Posterior cingulate gyrus (tissue), 11 donors: ENCODE data around the gene POLRMT.

Experiments
- DNase-seq, 10 donors: peaks; one replicate each; pipeline versions ENCODE4 v3.0.0 to v3.0.0-alpha.2; 2020 to 2021; ENCODE audit warnings: mixed read lengths in 3 of 10
- intact Hi-C: fragments of 100-400 bp; cut with DNase I; formaldehyde crosslinking; loops from one replicate; pipeline ENCODE4 v1.15.1; 2023

POLRMT gene

DNA sequence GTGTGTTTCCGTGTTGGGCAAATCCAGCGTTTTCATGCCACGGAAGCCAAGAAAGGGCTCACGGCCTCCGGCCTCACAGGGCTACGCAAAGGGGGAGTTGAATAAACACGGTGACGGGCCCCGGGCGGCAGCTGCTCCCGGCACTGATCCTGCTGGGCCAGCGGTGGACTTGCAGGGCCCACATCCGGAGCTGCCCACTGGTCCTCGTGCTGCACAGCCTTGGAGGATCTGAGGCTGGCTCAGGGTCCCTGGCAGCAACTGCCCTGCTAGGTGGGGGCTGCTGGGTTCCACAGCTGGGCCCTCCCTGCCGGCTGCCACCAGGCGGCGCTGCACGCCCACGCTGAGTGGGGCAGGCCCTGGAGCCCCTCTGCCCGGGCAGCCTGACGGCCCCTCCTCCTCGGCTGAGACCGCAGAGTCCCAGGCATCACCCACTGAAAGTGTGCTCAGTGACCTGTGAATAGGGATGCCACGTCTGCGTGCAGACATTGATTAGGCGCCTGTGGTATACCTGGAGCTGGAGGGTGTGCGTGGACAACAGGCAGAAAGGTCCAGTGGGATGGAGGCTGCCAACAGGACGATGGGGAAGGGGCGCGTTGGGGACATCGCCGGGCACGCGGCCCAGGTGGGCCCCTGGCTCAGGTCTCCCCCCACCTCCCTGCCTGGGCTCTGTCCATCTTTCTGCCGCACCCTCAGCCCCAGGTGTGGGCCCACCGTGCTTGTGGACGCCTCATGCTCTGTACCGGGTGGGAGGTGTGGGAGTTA lies 48.9 kb downstream of the POLRMT start:
- peak in 7 of 10 donors; percentile 58 to 96 (median 68) for DNase-seq
- intact Hi-C loops, result loop anchor here (5.0 kb wide), 1 partner anchor 148 kb away; no protein-coding TSS in a partner anchor

DNA sequence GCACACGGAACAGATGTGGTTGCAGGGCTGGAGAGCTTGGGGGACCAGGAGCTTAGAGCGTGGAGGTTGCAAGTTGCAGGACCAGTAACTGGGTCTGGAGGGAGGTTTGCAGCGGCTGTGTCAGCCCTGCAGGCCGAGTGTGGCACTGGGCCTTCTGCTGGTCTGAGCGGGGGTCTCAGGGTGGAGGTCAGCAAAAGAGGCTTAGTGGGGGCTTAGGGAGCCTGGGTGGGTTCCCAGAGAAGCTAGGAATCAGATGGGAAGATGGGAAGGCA lies 49.4 kb downstream of the POLRMT start:
- DNase-seq, result no peak
- intact Hi-C loops, result no loop called here

DNA sequence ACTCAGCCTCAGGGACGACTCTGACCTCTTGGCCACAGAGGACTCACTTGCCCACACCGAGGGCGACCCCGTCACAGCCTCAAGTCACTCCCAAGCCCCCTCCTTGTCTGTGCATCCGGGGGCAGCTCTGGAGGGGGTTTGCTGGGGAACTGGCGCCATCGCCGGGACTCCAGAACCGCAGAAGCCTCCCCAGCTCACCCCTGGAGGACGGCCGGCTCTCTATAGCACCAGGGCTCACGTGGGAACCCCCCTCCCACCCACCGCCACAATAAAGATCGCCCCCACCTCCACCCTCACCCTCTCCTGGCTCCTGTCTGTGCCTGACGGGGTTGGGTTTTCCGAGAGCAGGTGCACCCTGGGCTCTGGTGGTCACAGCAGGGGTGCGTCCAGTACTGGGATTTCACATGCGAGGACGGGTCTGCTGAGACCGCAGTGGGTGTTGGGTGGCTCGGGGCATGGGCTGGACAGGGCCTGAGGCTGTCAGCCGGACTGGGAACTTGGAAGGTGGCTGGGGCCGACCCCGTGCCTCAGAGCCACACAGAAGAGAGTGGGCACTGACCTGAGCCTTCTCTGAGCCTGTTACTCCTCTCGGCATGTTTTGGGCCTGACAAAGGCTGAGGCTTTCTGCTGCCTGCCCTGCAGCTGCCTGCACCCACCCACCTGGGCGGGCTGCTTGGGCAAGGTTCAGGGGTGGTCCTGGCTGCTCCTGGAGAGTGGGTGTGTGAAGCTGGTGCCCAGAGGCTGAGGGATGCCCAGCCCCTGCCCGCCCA lies 50.0 kb downstream of the POLRMT start:
- intact Hi-C loops, result no loop called here
- DNase-seq, result peak in 1 of 10 donors; percentile 82

DNA sequence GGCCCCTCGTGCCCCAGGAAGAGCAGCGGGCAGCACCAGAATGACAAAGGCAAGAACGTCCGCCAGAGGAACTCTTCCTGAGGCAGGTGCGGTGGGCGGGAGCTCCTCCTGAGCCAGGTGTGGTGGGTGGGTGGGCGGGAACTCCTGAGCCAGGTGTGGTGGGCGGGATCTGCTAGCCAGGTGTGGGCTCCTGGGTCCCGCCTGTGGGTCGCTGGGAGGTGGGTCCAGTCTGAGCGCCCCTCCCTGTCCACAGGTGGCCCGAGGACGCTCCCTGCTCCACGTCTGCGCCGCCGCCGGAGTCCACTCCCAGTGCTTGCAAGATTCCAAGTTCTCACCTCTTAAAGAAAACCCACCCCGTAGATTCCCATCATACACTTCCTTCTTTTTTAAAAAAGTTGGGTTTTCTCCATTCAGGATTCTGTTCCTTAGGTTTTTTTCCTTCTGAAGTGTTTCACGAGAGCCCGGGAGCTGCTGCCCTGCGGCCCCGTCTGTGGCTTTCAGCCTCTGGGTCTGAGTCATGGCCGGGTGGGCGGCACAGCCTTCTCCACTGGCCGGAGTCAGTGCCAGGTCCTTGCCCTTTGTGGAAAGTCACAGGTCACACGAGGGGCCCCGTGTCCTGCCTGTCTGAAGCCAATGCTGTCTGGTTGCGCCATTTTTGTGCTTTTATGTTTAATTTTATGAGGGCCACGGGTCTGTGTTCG lies 50.7 kb downstream of the POLRMT start:
- no peak for DNase-seq
- intact Hi-C loops, result no loop called here

DNA sequence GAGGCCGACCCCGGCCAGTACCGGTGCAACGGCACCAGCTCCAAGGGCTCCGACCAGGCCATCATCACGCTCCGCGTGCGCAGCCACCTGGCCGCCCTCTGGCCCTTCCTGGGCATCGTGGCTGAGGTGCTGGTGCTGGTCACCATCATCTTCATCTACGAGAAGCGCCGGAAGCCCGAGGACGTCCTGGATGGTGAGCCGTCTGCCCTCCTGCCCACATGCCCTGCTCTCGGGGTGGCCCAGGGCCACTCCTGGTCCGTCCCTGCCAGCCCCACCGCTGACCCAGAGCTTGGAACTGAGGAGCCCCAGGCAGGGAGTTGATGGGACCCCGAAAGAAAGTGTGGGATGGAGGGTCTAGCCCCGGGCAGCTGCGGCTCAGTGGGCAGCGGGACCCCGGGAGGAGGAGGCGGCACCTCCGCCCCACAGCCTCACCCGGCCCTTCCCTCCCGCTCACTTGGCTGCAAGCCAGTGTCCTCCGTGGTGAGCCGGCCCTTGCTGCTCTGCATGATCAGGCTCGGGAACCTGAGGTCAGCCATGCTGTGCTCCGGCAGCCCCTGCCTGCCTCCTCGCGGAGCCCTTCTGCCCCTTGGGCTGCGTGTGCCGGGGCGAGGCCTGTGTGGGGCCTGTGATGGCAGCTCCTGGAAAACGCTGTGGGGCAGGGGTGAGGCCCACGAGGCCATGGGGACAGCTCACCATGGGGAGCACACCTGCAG lies 51.8 kb downstream of the POLRMT start:
- DNase-seq, result peak in 1 of 10 donors; percentile 19
- intact Hi-C loops, result no loop called here

DNA sequence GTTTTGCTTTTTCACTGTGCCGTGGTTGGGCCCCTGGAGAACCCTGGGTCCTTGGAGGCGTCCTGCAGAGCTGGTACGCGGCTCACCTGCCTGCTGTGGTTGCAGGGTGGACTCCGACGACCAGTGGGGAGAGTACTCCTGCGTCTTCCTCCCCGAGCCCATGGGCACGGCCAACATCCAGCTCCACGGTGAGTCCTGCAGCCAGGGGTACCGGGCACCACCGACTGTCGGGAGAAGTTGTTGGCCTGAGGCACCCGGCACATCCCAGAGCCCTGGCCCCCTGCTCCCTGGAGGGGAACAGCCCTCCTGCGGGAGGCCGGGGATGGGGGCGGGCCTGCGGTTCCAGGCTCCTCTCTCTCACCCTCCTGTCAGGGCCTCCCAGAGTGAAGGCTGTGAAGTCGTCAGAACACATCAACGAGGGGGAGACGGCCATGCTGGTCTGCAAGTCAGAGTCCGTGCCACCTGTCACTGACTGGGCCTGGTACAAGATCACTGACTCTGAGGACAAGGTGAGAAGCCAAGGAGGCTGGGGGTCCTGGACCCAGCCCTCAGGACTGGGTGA lies 53.0 kb downstream of the POLRMT start:
- DNase-seq, result no peak
- intact Hi-C loops, result no loop called here

DNA sequence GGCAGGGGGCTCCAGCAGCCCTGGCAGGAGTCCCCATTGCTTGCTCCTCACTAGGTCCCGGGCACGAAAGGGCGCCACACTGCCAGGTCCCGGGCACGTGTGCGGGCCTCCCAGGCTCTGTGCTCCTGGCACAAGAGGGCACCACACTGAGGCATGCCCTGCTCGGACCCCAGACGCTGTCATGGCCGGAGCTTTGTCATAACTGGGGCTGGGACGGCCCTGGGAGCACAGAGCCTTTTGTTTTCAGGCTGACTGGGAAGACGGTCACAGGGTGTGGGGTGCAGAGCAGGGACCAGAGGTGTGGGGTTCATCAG lies 53.5 kb downstream of the POLRMT start:
- intact Hi-C loops, result no loop called here
- DNase-seq, result peak in 1 of 10 donors; percentile 66

DNA sequence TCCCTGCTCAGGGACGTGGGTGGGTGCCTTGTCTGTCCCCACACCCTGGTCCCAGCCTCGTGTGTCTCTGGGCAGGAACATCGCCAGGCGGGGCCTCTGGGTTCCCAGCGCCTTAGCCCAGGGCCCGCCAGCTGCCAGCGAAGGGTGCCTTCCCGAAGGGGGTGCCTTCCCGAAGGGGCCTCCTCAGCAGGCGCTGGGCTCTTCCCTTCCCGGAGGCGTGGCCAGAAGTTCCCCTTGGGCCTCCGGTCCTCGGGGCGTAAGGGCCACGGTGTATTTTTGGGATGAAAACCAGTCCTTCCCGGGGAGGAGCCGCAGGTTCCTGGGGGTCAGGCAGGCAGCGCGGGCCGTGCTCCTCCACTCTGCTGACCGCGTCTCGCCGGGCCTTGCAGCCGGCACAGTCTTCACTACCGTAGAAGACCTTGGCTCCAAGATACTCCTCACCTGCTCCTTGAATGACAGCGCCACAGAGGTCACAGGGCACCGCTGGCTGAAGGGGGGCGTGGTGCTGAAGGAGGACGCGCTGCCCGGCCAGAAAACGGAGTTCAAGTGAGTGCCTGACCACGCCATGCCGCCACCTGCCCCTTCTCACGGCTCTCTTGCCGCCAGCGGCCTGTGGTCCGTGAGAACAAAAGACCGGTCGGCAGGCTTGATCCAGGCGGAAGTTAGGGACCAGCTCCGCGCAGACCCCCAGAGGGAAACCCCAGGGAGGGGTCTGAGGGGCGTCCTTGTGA lies 54.1 kb downstream of the POLRMT start:
- intact Hi-C loops, result no loop called here

DNA sequence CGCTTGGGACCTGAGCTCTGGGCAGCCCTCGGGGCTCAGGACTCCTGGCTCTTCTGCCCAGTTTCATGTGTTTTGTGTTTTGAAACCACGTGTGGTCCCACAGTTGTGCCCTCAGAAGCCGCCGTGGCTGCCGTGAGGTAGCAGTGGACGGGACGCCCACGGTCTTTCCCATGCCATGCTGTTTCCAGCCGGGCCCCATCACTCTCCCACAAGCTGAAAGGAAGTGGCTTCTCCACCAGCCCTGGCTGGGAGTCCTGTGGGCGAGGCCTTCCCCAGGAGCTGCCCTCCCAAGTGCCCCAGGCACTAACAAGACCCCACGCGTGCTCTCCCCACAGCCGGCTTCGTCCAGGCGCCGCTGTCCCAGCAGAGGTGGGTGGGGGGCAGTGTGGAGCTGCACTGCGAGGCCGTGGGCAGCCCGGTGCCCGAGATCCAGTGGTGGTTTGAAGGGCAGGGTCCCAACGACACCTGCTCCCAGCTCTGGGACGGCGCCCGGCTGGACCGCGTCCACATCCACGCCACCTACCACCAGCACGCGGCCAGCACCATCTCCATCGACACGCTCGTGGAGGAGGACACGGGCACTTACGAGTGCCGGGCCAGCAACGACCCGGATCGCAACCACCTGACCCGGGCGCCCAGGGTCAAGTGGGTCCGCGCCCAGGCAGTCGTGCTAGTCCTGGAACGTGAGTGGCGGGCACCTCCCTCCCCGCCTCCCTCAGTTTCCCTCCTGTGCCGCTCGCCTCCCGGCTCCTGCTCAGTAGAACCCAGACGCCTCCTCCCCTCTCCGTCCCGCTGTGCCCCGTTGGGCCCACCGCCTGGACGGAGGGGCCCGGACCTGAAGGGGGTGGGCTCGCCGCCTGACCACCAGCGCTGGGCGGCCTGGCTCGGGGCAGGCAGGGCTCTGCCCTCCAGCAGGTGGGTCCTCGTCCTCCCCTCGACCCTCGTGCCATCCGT lies 55.6 kb downstream of the POLRMT start:
- intact Hi-C loops, result no loop called here
- DNase-seq, result no peak

More for the DNA sequence above, 54.1 kb downstream of the POLRMT start:
- DNase-seq, result peak in 1 of 10 donors; percentile 75

DNA sequence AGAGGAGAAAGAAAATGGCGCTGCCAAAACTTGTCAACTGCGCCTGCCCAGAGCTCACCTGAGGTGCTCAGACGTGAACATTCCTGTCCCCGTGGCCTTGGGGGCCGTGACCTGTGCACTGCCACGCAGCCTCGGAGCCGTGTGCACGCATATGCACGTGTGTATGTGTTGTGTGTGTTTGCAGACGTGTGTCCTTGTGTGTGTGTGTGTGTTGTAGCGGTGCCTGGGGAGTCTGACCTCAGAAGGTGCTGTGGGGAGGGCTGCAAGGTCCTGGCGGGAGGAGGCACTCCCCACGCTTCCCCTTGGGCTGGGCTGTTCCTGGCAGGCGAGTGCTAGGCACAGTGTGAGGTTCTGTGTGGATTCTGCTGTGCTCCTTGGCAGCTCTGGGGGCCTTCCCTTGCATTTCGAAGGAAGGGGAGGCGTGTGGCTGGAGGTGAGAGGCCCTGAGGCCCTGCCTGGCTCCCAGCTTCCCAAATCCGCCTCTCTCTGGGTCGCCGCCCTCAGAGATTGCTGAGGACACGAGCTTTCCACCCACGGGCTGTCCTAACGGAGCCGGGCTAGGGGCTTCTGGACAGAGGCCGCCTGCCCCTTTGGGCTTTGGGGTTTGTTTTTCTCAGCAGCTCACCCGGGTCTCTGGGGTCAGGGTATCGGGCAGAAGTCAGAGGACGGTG lies 56.4 kb downstream of the POLRMT start:
- no peak for DNase-seq
- intact Hi-C loops, result no loop called here

DNA sequence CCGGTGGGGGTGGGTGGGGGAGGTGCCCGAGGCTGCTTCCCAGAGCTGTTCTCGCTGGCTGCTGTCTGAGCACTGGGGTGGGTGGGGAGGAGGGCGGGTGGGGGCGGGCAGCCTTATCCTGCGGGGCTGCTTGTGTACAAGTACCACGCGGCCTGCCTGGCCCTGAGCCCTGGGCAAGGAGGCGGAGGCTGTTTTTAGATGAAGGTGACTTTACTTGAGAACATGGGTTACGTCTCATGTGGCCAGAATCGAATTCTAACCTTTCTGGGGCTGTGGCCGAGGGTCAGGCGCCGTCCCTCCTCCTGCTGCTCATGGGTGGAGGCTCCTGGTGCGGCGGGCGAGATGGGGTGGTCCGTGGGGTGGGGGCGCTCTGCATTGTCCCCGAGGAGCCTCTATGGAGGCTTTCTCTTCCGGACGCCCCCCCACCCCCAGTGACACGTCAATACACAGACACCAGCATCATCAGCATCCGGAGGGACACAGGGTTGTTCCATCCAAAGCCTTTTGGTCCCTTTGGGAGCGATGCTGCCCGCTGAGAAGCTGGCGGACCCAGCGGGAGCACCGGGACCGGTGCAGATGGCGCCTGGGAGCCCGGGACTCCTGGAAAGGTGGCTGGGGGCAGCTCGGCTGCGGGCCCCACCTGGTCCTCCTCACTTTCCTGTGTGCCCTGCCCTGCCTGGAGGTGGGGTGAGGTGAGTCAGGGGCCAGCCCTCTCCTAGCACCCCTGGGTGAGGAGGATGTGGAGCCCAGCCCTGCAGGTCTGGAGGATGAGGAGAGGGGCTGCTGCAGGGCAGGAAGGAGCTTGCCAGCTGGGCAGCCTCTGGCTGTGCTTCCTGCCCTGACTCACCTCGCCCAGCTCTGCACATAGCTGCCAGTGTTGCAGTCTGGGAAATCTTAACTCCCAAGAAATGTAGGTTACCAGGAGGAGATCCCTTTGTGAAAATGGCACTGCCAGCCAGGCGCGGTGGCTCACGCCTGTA lies 57.5 kb downstream of the POLRMT start:
- peak in 5 of 10 donors; percentile 62 to 93 (median 74) for DNase-seq
- intact Hi-C loops, result no loop called here

DNA sequence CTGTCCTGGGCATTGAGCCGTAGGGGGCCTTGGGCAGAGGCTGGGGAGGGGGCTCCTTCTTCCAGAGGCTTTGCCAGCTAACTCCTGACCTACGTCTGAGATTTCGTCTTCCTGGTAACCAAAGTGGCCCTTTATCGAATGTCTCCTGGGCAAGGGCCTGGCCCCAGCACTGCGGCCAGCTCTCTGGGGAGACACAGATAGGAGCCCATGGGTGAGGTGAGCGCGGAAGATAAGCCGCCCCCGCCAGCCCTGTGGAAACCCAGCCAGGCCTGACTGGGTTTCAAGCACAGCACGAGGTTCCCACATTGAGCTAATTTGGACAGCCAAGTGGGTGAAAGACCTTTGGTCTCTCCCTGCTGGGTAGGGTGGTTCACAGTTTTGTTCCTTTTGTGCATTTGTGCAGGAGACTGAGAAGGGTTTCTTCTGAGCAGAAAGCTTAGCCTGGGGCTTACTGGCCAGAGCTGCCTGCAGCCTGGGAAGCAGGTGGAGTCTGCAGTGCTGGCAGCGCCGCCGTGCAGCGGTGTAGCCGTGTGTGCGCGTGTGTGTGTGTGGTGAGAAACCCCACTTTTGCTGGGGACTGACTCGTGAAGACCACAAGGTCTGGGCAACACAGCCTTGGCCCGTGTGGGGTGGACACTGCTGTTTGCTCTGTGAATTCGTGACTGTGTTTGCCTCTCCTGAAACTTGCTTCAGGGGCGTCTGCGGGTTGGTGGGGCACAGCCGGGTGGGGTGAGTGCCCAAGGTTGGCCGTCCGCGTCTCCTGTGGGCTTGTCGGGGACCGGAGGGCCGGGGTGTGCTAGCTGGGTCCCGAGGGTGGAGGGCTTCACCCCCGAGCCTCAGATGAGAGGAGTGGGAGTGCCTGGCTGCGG lies 58.4 kb downstream of the POLRMT start:
- peak in 4 of 10 donors; percentile 50 to 93 (median 72) for DNase-seq

DNA sequence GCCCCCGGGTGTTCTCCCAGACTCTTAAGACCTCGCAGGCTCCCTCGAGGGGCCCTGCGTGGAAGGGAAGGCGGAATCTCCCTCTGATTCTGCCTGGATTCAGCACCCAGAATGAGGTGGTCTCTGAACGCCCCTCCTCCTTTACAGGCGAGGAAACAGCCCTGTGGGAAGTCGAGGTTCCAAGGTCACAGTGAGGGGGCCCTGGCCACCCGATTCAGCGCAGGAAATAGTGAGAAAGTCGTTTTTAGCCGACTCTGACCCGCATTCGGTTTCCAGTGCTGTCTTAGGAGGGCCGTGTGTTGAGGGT lies 59.9 kb downstream of the POLRMT start:
- intact Hi-C loops, result no loop called here
- peak in 1 of 10 donors; percentile 67 for DNase-seq

More for the DNA sequence above, 58.4 kb downstream of the POLRMT start:
- intact Hi-C loops, result no loop called here

DNA sequence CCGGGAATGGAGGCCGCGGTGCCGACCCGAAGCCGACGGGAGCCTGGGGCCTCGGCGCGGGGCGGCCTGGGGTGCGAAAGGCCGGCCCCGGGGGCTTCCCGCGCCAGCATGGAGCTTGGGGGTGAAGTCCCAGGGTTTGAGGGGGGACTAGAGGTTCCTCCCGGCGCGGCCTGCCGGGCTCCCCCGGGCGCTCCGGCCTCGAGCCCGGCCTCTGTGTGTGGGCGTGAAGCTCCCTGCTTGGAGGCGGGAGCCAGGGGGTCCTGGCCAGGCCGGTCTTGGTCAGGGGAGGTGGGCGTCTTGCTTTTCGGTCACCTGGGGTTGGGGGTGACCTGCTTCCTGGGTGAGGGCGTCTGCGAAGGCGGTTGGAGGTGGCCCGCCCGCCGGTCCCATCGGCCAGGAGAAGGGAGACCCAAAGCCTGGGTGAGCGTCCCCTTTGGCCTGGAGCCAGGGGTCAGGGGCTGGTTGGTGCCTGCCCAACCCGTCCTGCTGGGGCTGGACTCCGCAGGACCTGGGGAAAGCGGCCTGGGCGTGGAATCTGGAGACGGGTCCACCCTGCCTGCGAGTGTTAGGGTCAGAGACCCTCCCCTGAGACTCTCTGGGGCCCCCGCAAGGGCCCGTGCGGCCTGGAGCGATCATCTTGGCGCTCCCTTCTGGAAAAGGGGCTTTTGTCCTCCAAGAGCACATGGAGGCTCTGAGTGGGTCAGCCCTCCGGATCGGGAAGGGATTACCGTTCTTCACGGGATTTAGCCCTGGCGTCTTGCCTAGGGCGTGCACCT lies 60.4 kb downstream of the POLRMT start:
- intact Hi-C loops, result no loop called here
- DNase-seq, result peak in 2 of 10 donors; percentile 29 to 87

DNA sequence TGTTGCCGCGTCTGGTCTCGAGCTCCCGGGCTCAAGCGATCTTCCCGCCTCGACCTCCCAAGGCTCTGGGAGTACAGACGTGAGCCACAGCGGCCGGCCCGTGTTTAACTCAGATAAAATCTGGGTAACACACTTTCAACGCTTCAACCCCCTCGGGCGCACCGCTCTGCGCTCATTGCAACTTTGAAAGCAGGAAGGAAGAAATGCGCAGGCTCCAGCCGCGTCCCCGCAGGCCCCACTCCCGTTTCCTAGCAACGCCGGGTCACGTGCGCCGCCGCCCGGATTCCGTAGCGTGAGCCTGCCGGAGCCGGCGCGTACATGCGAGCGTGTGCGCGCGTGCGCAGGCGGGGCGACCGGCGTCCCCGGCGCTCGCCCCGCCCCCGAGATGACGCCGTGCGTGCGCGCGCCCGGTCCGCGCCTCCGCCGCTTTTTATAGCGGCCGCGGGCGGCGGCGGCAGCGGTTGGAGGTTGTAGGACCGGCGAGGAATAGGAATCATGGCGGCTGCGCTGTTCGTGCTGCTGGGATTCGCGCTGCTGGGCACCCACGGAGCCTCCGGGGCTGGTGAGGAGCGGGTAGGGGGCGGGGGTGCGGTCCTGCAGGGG lies 61.1 kb downstream of the POLRMT start, which contains the start of gene BSG:
Gene BSG (plus strand): TSS at position 457 of the 603 bp plus-strand sequence. CDS start 39 bp downstream, at position 496.
- DNase-seq, result peak; percentile 96 to 100 (median 97)
- intact Hi-C loops, result no loop called here
